Measurements from ENCODE around the gene IL20RB.

- TF ChIP-seq CTCF (IDR thresholded peaks at IDR 0.05) (no peak), POLR2AphosphoS5 (IDR thresholded peaks at IDR 0.05) (no peak)
These were observed 24.2 kb downstream of the IL20RB start for GRCh38 chr3:136982033-136982432.

All from transverse colon (tissue), 4 donors.